Thyroid gland (tissue), 4 donors: ENCODE measurements around the gene LMO1. TPM values are rescaled to one million over a fixed set of nuclear protein-coding genes. Genes with fewer than 3 reads are reported as not detected.

Source experiments
- DNase-seq, 2 donors: peaks; one replicate each; pipeline ENCODE4 v3.0.0-alpha.2; 2019
- H3K27ac ChIP-seq, 3 donors: fragments of 200-600 bp; sonication (generic); 1 replicate in 2 of 3; 2 replicates in 1 of 3; pipeline ENCODE4 v1.5.1; 2016 to 2019; ENCODE audit warnings: mild to moderate bottlenecking in 1 of 3, moderate library complexity in 1 of 3
- H3K27me3 ChIP-seq: fragments of 200-600 bp; sonication (generic); one replicate; pipeline ENCODE4 v1.5.1; 2019
- H3K36me3 ChIP-seq, 2 donors: fragments of 200-600 bp; sonication (generic); one replicate each; pipeline ENCODE4 v1.5.1; 2016 to 2019
- H3K4me1 ChIP-seq, 2 donors: fragments of 200-600 bp; sonication (generic); one replicate each; pipeline ENCODE4 v1.5.1; 2017 to 2019
- H3K4me3 ChIP-seq, 3 donors: fragments of 200-600 bp; sonication (generic); replicated peaks in 1 of 3; 1 replicate in 2 of 3; 2 replicates in 1 of 3; pipeline ENCODE4 v1.5.1; 2016; ENCODE audit warnings: mild to moderate bottlenecking in 1 of 3
- H3K9me3 ChIP-seq: fragments of 200-600 bp; sonication (generic); one replicate; pipeline ENCODE4 v1.5.1; 2017
- POLR2A ChIP-seq, 2 donors: fragments of 450-650 bp; IDR thresholded peaks; one replicate each; pipeline ENCODE4 v1.6.1; 2017; ENCODE audit warnings: antibody characterized with exemption in 2 of 2, mild to moderate bottlenecking in 2 of 2, moderate library complexity in 1 of 2
- WGBS, 2 donors: methylation state at CpG; one replicate each; pipeline ENCODE4 v1.1.5; 2017; 5-methylcytosine and 5-hydroxymethylcytosine counted together
- intact Hi-C: fragments of 100-400 bp; cut with DNase I; formaldehyde crosslinking; loops from one replicate; pipeline ENCODE4 v1.15.1; 2023
- total RNA-seq, 4 donors: library from RNA; depleted of rRNA; stranded (reverse); fragments of >200 nt; gene quantifications; one replicate each; pipeline ENCODE4 v1.2.3, GENCODE V29; 2016
- TF ChIP-seq, protein P1 (sequence below), 6 experiments: fragments of 200-600 bp in 3 of 6; fragments of 450-650 bp in 3 of 6; sonication (generic) in 3 of 6; IDR thresholded peaks; one replicate each; pipeline ENCODE4 v1.5.1; 2016 to 2019; ENCODE audit warnings: antibody characterized with exemption in 6 of 6, mild to moderate bottlenecking in 2 of 6, inconsistent platforms in 1 of 6, moderate library complexity in 1 of 6

Gene LMO1
- total RNA-seq, 4 donors from 2014 or later, result 0.59 TPM; not detected in 3

DNA sequence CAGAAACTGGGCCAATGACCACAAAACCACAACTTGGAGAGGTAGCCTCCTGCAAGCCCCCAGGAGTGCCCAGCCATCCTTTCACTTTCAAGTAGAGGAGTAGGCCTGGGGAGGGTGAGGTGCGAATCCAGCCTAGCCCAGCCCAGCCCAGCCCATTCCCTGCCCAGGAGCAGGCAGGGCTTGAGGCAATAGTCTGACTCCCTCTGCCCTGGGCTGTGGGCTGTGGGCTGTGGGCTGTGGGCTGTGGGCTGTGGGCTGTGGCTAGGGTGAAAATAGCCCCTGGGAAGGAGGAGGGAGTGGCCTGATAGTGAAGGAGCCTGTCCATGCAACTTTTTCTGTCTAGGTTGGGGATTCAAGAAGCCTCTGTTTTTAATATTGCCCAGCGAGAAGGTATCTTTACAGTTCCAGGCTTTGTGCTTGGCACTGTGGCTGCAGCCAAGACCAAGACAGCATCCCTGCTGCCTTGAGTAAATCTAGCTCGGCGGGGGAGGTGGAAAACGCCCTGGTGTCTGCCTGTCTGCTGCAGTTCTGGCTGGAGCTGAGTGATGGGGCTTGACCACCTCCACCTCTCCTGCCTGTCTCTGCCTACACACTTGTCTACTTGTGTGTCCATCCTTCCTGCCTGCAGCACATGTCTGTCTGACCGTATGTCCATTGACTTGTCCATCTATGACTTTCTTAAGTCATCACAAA is 40.7 kb downstream of the LMO1 start:
- Histone ChIP-seq H3K9me3 (no peaks in the 10 kb centered on the region), H3K4me3 (no peak overlapping the region)

DNA sequence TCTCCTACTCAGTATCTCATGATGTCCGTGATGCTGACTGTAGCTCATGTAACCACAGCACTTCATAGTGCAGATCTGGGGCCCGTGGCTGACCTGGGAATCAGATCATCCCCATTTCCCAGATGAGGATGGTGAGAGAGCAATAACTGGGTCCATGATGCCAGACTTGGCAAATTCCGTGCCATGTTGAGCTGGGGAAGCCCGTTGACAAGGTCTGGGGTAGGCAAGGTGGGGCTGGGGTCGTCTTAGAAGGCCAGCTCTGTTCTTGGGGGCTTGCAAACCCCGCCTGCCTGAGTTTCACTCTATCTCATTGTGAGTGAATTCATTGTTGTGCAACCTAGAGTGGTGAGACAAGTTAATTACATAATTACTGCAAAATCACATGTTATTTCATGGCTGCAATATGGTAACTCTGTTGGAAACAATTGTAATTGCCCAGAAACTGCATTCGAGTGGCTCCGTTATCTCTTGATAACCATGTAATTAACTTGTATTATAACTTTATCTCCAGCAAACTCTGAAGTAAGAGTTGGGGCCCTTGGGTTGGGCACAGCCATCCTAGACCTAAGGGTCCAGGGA is 41.7 kb downstream of the LMO1 start:
- no peaks in the 10 kb centered on the region for H3K36me3 ChIP-seq
- H3K4me3 ChIP-seq, result no peak overlapping the region
- H3K27me3 ChIP-seq, result no peaks in the 10 kb centered on the region
- WGBS, 2 donors, result 84 to 85% methylated on average over 7 to 8 of the region's 8 CpGs
- intact Hi-C loops, result no loop called here
- TF ChIP-seq, protein P1, sequence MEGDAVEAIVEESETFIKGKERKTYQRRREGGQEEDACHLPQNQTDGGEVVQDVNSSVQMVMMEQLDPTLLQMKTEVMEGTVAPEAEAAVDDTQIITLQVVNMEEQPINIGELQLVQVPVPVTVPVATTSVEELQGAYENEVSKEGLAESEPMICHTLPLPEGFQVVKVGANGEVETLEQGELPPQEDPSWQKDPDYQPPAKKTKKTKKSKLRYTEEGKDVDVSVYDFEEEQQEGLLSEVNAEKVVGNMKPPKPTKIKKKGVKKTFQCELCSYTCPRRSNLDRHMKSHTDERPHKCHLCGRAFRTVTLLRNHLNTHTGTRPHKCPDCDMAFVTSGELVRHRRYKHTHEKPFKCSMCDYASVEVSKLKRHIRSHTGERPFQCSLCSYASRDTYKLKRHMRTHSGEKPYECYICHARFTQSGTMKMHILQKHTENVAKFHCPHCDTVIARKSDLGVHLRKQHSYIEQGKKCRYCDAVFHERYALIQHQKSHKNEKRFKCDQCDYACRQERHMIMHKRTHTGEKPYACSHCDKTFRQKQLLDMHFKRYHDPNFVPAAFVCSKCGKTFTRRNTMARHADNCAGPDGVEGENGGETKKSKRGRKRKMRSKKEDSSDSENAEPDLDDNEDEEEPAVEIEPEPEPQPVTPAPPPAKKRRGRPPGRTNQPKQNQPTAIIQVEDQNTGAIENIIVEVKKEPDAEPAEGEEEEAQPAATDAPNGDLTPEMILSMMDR (IDR thresholded peaks at IDR 0.05), result no peak
- TF ChIP-seq POLR2A (IDR thresholded peaks at IDR 0.05), result no peak
- no peaks in the 10 kb centered on the region for H3K9me3 ChIP-seq
- no peak for DNase-seq
- H3K27ac ChIP-seq, result no peak overlapping the region
- peaks cover 3 to 5% of the 10 kb centered on the region in 2 donors for H3K4me1 ChIP-seq

More for the DNA sequence above, 40.7 kb downstream of the LMO1 start:
- Histone ChIP-seq H3K36me3 (no peaks in the 10 kb centered on the region), H3K27me3 (no peaks in the 10 kb centered on the region), H3K4me1 (peaks cover 3 to 5% of the 10 kb centered on the region in 2 donors), H3K27ac (no peak overlapping the region)
- intact Hi-C loops, result no loop called here
- WGBS, 2 donors, result 70 to 78% methylated on average over 6 of the region's 6 CpGs
- TF ChIP-seq POLR2A (IDR thresholded peaks at IDR 0.05), result no peak
- TF ChIP-seq, protein P1 (IDR thresholded peaks at IDR 0.05), result no peak
- DNase-seq, result no peak

DNA sequence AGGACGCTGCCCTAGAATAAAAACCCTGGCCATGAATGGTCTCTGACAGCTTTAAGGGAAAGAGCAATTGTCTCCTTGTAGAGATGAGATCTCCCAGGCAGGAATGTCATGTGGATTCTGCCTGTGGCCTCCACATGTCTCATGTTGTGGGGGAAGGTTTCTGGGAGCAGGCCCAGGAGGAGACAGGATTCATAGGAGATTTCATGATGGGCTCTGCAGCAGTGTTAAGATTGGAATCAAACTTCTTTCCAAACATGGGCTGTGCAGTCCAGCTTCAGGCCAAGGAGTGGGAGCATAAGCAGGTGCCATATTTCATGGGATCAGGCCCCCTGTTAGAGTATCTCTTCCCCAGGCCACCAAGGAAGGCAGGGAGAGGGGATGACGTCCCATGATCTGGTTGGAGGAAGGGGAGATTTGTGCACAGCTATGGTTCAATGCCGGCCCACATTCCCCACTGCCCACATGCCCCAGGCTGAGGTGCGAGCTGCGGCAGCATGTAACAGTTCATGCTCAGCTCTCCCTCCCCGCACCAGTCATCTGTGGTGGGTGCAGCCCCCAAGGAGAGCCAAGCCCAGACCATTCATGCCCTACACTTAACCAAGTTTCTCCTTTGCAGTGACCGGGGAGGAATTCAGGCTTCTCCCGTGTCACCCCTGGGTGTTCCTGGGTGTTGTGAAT is 42.5 kb downstream of the LMO1 start:
- H3K4me3 ChIP-seq, result no peak overlapping the region
- 88 to 92% methylated on average over 4 to 7 of the region's 8 CpGs for WGBS, 2 donors
- H3K27ac ChIP-seq, result no peak overlapping the region
- no peaks in the 10 kb centered on the region for H3K27me3 ChIP-seq
- TF ChIP-seq POLR2A (IDR thresholded peaks at IDR 0.05), result no peak
- TF ChIP-seq, protein P1 (IDR thresholded peaks at IDR 0.05), result no peak
- DNase-seq, result no peak
- intact Hi-C loops, result no loop called here
- H3K9me3 ChIP-seq, result no peaks in the 10 kb centered on the region
- H3K36me3 ChIP-seq, result no peaks in the 10 kb centered on the region
- peaks cover 3 to 5% of the 10 kb centered on the region in 2 donors for H3K4me1 ChIP-seq

DNA sequence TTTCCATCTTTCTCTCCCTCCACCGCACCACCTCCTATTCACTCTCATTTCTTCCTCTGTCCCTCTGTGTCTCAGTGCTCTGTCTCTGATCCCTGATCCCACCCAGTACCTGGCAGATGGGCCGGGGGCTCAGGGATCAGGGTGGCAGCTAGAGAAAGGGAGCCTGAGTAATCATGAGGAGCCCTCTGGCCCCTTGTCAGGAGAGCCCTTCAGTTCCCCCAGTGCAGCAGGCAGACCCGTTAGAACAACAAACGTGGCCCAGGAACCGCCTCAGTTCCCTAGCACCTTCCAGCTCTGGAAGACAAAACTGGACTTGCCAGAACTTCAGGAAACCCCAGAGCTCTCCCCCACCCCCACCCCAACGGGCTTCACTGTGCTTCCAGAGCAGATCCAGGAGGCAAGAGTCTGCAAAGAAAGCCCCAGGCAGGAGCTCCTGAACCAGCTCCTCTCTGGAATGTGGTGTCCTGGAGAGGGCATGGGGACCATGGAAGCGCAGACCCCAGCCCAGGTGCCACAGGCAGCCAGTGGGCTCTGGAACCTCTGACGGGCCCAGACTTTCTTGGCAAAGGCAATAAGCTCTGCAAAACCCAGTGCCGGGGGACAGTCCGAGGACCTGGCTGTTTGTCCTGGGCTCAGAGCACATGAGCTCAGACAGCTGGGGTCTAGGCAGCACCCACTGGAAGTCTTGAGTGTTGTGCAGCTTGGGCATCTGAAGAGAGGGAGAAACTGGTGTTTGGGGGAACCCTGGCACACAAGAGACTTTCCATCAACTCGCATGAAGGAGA is 43.2 kb downstream of the LMO1 start:
- WGBS, 2 donors, result 43 to 61% methylated on average over 10 of the region's 11 CpGs
- intact Hi-C loops, result no loop called here

More for the DNA sequence above, 43.2 kb downstream of the LMO1 start:
- TF ChIP-seq, protein P1 (IDR thresholded peaks at IDR 0.05), result no peak
- no peak for TF ChIP-seq POLR2A (IDR thresholded peaks at IDR 0.05)
- H3K4me3 ChIP-seq, result no peak overlapping the region
- DNase-seq, result no peak
- no peak overlapping the region for H3K27ac ChIP-seq
- no peaks in the 10 kb centered on the region for H3K9me3 ChIP-seq
- peaks cover 0 to under 1% of the 10 kb centered on the region in 2 donors for H3K4me1 ChIP-seq
- H3K36me3 ChIP-seq, result no peaks in the 10 kb centered on the region
- H3K27me3 ChIP-seq, result no peaks in the 10 kb centered on the region
